ENCODE measurements around the gene ATG13. TPM values are rescaled to one million over a fixed set of nuclear protein-coding genes. Genes with fewer than 3 reads are reported as not detected.

The ATG13 gene
- total and polyA plus RNA-seq, 11 donors = 26.7 to 74.8 (median 48.7) TPM

GRCh38 chr11:46676436-46677158 lies 59.2 kb downstream of the ATG13 start:
- peak overlapping the region in 11 of 12 donors; percentile 9 to 91 (median 70) for H3K27ac ChIP-seq
- H3K27me3 ChIP-seq = no peaks in the 10 kb centered on the region
- H3K4me3 ChIP-seq = no peak overlapping the region
- intact Hi-C loops (cut with DNase I) = no loop called here
- ATAC-seq (peak in 1 of 4 donors; percentile 22), DNase-seq (peak in 3 of 5 donors; percentile 59 to 74 (median 69))
- peaks cover 0 to 79% (median 68%) of the 10 kb centered on the region in 9 donors for H3K36me3 ChIP-seq
- no peaks in the 10 kb centered on the region for H3K9me3 ChIP-seq
- TF ChIP-seq CTCF (IDR thresholded peaks at IDR 0.05) (no peak), POLR2A (IDR thresholded peaks at IDR 0.05) (no peak)
- H3K4me1 ChIP-seq = peaks cover 4 to 62% (median 39%) of the 10 kb centered on the region in 12 donors
- WGBS, 4 donors = 67 to 73% (median 71%) methylated on average over 15 of the region's 15 CpGs

GRCh38 chr11:46677169-46677568 lies 59.8 kb downstream of the ATG13 start:
- intact Hi-C loops (cut with DNase I) = no loop called here
- no peak for TF ChIP-seq POLR2A (IDR thresholded peaks at IDR 0.05)
- no peak for TF ChIP-seq CTCF (IDR thresholded peaks at IDR 0.05)
- 70 to 78% (median 71%) methylated on average over 6 to 8 of the region's 8 CpGs for WGBS, 4 donors
- DNase-seq (no peak), ATAC-seq (no peak)
- Histone ChIP-seq H3K4me1 (peaks cover 4 to 56% (median 39%) of the 10 kb centered on the region in 12 donors), H3K27me3 (no peaks in the 10 kb centered on the region), H3K9me3 (no peaks in the 10 kb centered on the region), H3K36me3 (peaks cover 0 to 79% (median 67%) of the 10 kb centered on the region in 9 donors), H3K27ac (peak overlapping the region in 11 of 12 donors; percentile 28 to 91 (median 63)), H3K4me3 (no peak overlapping the region)

GRCh38 chr11:46677991-46678740 lies 60.8 kb downstream of the ATG13 start:
- peaks cover 4 to 49% (median 40%) of the 10 kb centered on the region in 12 donors for H3K4me1 ChIP-seq

More at GRCh38 chr11:46677991-46678740, 60.8 kb downstream of the ATG13 start:
- ATAC-seq (no peak), DNase-seq (no peak)
- no peaks in the 10 kb centered on the region for H3K9me3 ChIP-seq
- H3K27ac ChIP-seq = peak overlapping the region in 7 of 12 donors; percentile 5 to 82 (median 43)
- no peak overlapping the region for H3K4me3 ChIP-seq
- intact Hi-C loops (cut with DNase I) = no loop called here
- H3K27me3 ChIP-seq = no peaks in the 10 kb centered on the region
- peaks cover 0 to 79% (median 66%) of the 10 kb centered on the region in 9 donors for H3K36me3 ChIP-seq
- 77 to 83% (median 80%) methylated on average over 9 to 10 of the region's 10 CpGs for WGBS, 4 donors
- TF ChIP-seq CTCF (IDR thresholded peaks at IDR 0.05) = no peak
- no peak for TF ChIP-seq POLR2A (IDR thresholded peaks at IDR 0.05)

Measured in heart left ventricle (tissue), 16 donors.